HUES64 (cell line): Measurements from ENCODE around the gene SCRG1.

Experiments
- H3K27ac ChIP-seq: 2 replicates; pipeline ENCODE4 v1.7.0; 2013; ENCODE audit warnings: low read depth, low read length, inconsistent platforms
- H3K27me3 ChIP-seq: 2 replicates; pipeline ENCODE4 v1.6.1; 2013; ENCODE audit warnings: mild to moderate bottlenecking, low read length; ENCODE audit not compliant: insufficient read depth
- H3K36me3 ChIP-seq: 2 replicates; pipeline ENCODE4 v1.6.1; 2013; ENCODE audit warnings: mild to moderate bottlenecking, low read length; ENCODE audit not compliant: insufficient read depth
- H3K4me1 ChIP-seq: 2 replicates; pipeline ENCODE4 v1.6.1; 2013; ENCODE audit warnings: mild to moderate bottlenecking, low read length, moderate library complexity; ENCODE audit not compliant: insufficient read depth
- H3K4me3 ChIP-seq: 2 replicates; pipeline ENCODE4 v1.5.1; 2013; ENCODE audit warnings: mild to moderate bottlenecking, low read length, moderate library complexity
- H3K9ac ChIP-seq: 2 replicates; pipeline ENCODE4 v1.6.1; 2013; ENCODE audit warnings: mild to moderate bottlenecking, low read depth, low read length
- H3K9me3 ChIP-seq: 2 replicates; pipeline ENCODE4 v1.6.1; 2013; ENCODE audit warnings: low read depth, low read length; ENCODE audit not compliant: insufficient read depth
- WGBS: fragments of 150-250, 120-280 bp; methylation state at CpG from one replicate; pipeline ENCODE4 v1.1.7; 2013; ENCODE audit warnings: missing lambda C conversion rate; 5-methylcytosine and 5-hydroxymethylcytosine counted together

SCRG1 gene

DNA sequence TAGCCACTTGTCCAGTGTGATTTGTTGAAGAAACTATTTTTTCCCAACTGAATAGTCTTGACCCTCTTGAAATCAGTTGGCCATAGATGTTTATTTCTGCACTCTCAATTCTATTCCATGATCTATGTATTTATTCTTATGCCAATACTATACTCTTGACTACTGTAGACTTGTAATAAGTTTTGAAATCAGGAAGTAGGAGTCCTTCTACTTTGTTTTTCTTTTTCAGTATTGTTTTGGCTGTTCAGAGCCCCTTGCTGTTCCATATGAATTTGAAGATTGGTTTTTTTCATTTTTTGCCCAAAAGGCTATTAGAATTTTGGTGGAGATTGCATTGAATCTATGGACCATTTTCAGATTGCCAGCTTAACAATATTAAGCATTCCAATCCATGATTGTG lies 17.9 kb downstream of the SCRG1 start:
- H3K27ac ChIP-seq, result no peak overlapping the region
- no peaks in the 10 kb centered on the region for H3K27me3 ChIP-seq
- peaks cover 5% of the 10 kb centered on the region for H3K36me3 ChIP-seq
- peaks cover 24% of the 10 kb centered on the region for H3K4me1 ChIP-seq
- no peaks in the 10 kb centered on the region for H3K9me3 ChIP-seq
- no peak overlapping the region for H3K9ac ChIP-seq
- no peak overlapping the region for H3K4me3 ChIP-seq

DNA sequence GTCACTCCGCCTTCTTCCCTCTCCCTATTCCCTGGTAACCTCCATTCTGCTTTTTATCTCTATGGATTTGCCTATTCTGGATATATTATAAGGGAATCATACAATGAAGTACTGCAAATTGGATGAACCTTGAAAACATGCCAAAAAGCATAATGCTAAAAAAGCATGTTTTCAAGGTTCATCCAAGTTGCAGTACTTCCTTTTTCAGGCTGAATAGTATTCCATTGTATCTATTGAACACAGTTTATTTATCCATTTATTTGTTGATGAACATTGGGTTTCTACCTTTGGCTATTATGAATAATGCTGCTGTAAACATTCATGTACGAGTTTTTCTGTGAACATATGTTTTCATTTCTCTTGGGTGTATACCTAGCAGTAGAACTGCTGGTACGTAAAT lies 19.0 kb downstream of the SCRG1 start:
- Histone ChIP-seq H3K4me1 (peaks cover 24% of the 10 kb centered on the region), H3K27me3 (no peaks in the 10 kb centered on the region), H3K27ac (no peak overlapping the region), H3K9ac (no peak overlapping the region), H3K36me3 (peaks cover 13% of the 10 kb centered on the region), H3K4me3 (no peak overlapping the region), H3K9me3 (no peaks in the 10 kb centered on the region)
- WGBS, result 96% methylated on average over 3 of the region's 3 CpGs

DNA sequence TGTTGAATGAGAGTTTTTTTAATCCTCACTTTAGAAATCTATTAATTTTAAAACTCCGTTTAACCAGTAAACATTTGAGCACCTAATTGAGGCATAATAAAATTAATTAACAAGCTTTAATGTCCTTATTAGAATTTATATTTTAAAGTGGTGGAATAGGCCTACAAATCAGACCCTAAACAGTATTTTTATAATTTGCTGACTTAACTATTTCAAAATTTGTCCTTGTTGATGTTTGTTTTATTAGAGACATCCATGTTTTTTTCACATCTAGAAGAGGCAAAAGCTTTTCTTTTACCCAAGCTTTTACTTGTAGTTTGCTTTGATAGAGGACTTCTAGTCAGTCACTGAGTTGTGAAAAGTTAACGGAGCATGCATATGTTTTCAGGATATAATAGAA lies 24.3 kb downstream of the SCRG1 start:
- 100% methylated on average over 1 of the region's 2 CpGs for WGBS
- peaks cover 9% of the 10 kb centered on the region for H3K4me1 ChIP-seq
- H3K27ac ChIP-seq, result no peak overlapping the region
- H3K9me3 ChIP-seq, result no peaks in the 10 kb centered on the region
- H3K27me3 ChIP-seq, result no peaks in the 10 kb centered on the region
- no peak overlapping the region for H3K4me3 ChIP-seq
- peaks cover 24% of the 10 kb centered on the region for H3K36me3 ChIP-seq
- no peak overlapping the region for H3K9ac ChIP-seq

DNA sequence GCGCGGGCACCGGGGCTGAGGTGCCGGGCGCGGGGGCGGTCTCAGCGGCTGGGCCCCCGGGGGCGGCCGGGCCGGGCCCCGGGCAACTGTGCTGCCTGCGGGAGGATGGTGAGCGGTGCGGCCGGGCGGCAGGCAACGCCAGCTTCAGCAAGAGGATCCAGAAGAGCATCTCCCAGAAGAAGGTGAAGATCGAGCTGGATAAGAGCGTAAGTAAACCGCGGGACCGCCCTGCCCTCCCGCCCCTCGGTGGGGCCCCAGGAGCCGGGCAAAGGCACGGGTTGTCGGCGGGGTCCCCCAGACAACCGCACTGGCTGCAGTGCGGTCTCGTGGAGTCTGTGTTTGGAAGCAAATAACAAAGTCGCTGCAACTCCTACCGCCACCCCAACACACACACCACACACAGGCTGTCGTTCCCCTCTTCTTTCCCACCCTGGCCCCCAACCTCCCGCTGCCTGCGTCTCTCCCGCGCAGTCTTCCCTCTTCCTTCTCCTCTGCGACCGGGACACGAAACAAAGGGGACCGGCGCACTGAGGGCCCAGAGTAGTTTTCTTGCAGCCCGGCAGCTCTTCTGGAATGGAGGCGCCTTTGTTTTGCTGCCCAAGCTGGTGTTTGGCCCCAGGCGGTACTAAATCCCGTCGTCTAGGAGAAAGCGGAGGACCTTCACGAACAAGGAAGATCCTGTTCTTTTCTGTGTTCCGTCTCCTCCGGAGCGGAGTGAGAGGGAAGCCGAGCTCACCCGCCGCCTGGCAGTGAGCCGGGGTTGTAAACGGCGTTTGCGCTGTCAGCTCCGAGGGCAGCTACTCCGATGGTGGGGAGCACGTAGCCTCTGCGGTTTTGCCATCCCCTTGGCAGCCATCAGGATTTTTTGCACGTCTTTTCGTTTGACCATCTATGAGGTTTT lies 27.4 kb downstream of the SCRG1 start:
- Histone ChIP-seq H3K4me3 (peak overlapping the region; percentile 96), H3K36me3 (peaks cover 19% of the 10 kb centered on the region), H3K4me1 (0 out of 2 replicates have a peak, but pooled peaks cover 4% of the 10 kb centered on the region), H3K9ac (peak overlapping the region; percentile 66), H3K9me3 (no peaks in the 10 kb centered on the region), H3K27me3 (no peaks in the 10 kb centered on the region), H3K27ac (0 out of 2 replicates have a peak overlapping the region, but pooled peaks have one; percentile 0)
- WGBS, result under 1% methylated on average over 68 of the region's 68 CpGs

DNA sequence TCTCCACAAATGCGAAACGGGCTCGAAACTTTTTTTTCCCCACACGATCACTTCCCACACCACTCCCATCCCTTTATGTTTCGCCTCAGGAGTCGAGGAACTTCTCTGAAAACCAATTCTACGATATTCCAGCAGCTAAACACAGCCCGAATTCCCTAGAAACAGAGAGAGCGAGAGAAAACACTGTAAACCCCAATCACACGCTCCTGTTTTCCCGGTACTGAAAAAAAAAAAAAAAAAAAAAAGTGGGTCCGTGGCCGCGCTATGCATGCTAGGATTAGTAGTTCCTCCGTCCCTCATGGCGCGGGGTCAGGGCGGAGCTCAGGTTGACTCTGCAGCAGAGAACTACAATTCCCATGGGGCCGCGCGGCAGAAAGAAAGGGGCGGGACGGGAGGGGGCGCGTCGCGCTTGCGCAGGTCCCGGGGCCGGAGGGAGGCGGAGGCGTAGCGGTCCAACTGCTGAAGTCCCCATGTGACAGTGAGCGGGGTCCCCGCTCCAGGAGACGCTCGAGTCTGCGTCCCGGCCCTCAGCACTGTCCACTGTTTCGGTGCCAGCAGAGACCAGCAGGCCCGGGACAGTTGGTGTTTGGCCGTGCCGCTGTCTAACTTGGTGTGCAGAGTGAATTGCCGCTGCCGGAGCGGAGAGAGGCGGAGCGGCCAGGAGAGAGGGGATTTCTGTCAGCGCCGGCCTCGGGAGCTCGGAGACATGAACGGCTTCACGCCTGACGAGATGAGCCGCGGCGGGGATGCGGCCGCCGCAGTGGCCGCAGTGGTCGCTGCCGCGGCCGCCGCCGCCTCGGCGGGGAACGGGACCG lies 28.2 kb downstream of the SCRG1 start, which contains the start of gene SAP30:
SAP30 (plus strand) TSS at position 478 of the 815 bp plus-strand sequence; CDS start at position 707, 229 bp downstream.
- Histone ChIP-seq H3K27ac (0 out of 2 replicates have a peak within 1 kb of the TSS, but pooled peaks have one; percentile 0), H3K27me3 (no peaks in the 10 kb centered on the region), H3K9me3 (no peaks in the 10 kb centered on the region), H3K9ac (peak within 1 kb of the TSS; percentile 66), H3K36me3 (peaks cover 15% of the 10 kb centered on the region), H3K4me1 (0 out of 2 replicates have a peak, but pooled peaks cover 4% of the 10 kb centered on the region), H3K4me3 (peak within 1 kb of the TSS; percentile 96)
- WGBS, result under 1% methylated on average over 72 of the region's 72 CpGs

DNA sequence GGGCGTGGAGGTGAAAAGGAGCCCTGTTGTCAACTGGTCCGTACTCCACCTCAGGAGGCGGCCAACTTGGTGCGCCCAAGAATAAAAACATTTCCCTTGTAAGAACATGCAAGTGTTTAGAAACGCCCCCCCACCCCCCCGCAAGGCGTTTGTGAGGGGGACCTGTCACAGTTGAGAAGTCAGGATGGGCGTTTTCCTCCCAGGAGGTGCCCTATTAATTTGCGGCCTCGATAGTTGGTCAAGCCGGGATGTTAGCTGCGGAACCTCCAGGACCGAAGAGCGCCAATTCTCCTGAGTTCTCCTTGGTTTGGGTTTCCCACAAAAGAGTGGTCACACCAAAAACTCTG lies 28.8 kb downstream of the SCRG1 start:
- Histone ChIP-seq H3K9me3 (no peaks in the 10 kb centered on the region), H3K36me3 (peaks cover 10% of the 10 kb centered on the region; the same call in 1 of the 2 replicates), H3K4me1 (0 out of 2 replicates have a peak, but pooled peaks cover 4% of the 10 kb centered on the region), H3K4me3 (peak overlapping the region; percentile 96), H3K27ac (no peak overlapping the region), H3K27me3 (no peaks in the 10 kb centered on the region), H3K9ac (peak overlapping the region; percentile 65)
- 1% methylated on average over 14 of the region's 14 CpGs for WGBS

DNA sequence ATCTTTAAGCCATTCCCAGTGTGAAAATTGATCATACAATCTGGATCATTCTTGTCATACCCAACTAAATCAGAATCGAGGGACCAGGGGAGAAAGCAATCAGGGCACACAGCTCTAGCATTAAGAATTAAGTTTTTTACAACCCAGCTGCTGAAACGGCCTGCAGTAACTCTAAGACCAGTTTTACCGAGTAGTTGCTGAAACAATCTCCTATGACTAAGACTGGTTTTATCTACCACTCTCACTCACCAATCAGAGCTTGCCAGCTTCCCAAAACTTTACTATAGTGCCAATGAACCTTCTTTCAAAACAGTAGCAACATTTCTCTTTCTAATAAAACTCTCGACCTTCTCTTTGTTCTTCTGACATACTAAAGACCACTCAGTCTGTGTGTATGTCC lies 31.0 kb downstream of the SCRG1 start:
- H3K9ac ChIP-seq, result no peak overlapping the region
- 0 out of 2 replicates have a peak, but pooled peaks cover 4% of the 10 kb centered on the region for H3K4me1 ChIP-seq
- no peaks in the 10 kb centered on the region for H3K36me3 ChIP-seq
- H3K27ac ChIP-seq, result no peak overlapping the region
- H3K9me3 ChIP-seq, result no peaks in the 10 kb centered on the region
- no peaks in the 10 kb centered on the region for H3K27me3 ChIP-seq
- 83% methylated on average over 4 of the region's 4 CpGs for WGBS
- H3K4me3 ChIP-seq, result no peak overlapping the region

DNA sequence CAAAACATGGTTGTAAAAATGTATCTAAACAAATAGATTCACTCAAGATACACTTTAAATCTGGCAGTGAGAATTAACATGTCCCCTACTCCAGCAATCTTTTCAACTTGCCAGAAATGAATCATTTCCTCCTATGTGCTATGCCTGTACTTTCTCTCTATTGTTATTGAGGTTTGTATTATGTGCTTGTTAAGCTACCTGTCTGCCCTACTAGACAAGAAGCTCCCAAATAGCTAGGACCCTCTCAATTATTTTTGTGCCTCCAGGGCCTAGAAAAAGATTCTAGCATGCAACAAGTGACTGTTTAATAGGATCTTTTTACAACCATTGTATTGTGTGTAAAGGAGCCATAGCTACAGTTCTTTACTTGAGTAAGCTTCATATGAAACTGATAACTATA lies 31.6 kb downstream of the SCRG1 start:
- no peaks in the 10 kb centered on the region for H3K27me3 ChIP-seq
- no peak overlapping the region for H3K27ac ChIP-seq

DNA sequence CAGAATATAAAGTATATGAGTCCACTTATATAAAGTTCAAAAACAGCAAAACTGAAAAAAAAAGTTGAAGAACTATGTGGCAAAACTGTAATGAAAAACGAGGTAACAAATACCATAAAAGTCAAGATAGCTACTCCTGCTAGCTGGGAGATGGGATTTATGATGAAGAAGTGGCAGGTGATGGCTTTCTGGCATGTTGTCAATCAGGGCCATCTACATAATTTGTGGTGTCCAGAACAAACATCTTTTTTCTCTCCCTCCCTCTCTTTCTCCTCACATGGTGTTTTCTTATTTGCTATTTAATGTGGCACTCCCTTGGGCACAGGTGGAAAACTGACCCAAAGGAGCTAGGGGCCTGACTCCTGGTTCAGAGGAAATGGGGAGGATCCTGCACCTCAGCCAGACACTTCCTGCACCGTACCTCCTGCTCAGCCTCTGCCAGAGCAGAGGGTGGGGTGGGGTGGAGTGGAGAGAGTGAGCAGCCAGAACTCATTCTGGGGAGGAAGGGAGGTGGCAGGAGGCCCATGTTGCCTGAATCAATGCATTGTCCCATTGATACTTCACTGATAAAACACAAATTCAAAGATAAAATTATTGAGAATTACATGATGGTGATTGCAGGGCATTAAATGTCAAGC lies 33.4 kb downstream of the SCRG1 start:
- Histone ChIP-seq H3K27ac (no peak overlapping the region), H3K4me3 (no peak overlapping the region), H3K27me3 (no peaks in the 10 kb centered on the region), H3K9ac (no peak overlapping the region), H3K4me1 (no peaks in the 10 kb centered on the region), H3K36me3 (no peaks in the 10 kb centered on the region), H3K9me3 (no peaks in the 10 kb centered on the region)
- WGBS, result 94% methylated on average over 2 of the region's 2 CpGs

More for the DNA sequence above, 31.6 kb downstream of the SCRG1 start:
- Histone ChIP-seq H3K9me3 (no peaks in the 10 kb centered on the region), H3K4me1 (0 out of 2 replicates have a peak, but pooled peaks cover 1% of the 10 kb centered on the region), H3K36me3 (no peaks in the 10 kb centered on the region), H3K4me3 (no peak overlapping the region), H3K9ac (no peak overlapping the region)

DNA sequence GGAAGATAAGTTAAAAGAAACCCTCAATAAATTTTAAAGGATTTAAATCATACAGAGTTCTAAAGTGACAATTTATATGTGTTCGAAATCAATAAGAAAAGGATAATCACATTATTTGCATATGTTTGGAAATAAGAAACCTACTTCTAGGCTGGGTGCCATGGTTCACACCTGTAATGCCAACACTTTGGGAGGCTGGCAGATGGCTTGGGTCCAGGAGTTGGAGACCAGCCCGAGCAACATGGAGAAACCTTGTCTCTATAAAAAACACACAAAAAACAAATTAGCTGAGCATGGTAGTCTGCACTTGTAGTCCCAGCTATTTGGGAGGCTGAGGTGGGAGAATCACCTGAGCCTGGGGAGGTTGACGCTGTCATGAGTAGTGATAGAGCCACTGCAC lies 36.2 kb downstream of the SCRG1 start:
- WGBS, result 98% methylated on average over 2 of the region's 3 CpGs
- Histone ChIP-seq H3K9ac (no peak overlapping the region), H3K9me3 (no peaks in the 10 kb centered on the region)

More for the DNA sequence above, 36.2 kb downstream of the SCRG1 start:
- Histone ChIP-seq H3K27me3 (no peaks in the 10 kb centered on the region), H3K4me3 (no peak overlapping the region), H3K4me1 (no peaks in the 10 kb centered on the region), H3K36me3 (no peaks in the 10 kb centered on the region), H3K27ac (no peak overlapping the region)
